ENCODE results near the gene CYP2C8. TPM values are rescaled to one million over a fixed set of nuclear protein-coding genes. Genes with fewer than 3 reads are reported as not detected.

The CYP2C8 gene
- total RNA-seq, 1 experiment from 2014 or later = 0.26 TPM

DNA sequence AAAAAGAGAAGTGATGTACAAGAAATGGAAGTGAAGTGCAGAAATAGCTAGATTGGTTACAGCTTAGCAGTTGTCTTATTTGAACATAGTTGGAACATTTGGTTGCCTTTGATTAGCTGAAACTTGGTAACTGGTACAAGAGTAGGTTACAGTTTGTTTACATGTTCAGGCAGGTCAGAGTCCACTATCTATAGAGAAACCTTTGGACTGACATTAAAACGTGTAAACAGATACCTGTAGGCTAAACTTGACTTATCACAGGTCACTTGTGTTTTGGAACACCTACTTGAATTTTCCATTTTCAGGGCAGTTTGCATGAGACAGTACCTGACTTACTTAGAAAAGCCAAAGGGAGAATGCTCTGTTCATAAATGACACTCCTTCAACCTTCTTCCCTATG, 28.5 kb upstream of the CYP2C8 start:
- H2BK12ac ChIP-seq (ENCODE audit: insufficient read length, low read depth, low read length) = no peak overlapping the region
- H3K36me3 Mint-ChIP-seq (ENCODE audit: insufficient read depth in 1 of 3, low read depth in 3 of 3) = no peaks in the 10 kb centered on the region
- no peaks in the 10 kb centered on the region for H3K4me1 ChIP-seq (ENCODE audit: insufficient read depth, low read length)
- no peaks in the 10 kb centered on the region for H3K9me3 Mint-ChIP-seq
- no peak overlapping the region for H4K8ac ChIP-seq (replicated peaks; ENCODE audit: insufficient read length, low read depth, low read length)
- no peaks in the 10 kb centered on the region for H3K9me3 ChIP-seq (ENCODE audit: control insufficient read depth, low read depth, low read length)
- DNase-seq = no peak
- no peaks in the 10 kb centered on the region for H3K23me2 ChIP-seq (ENCODE audit: insufficient read length, low read depth, low read length, poor library complexity, severe bottlenecking)
- H2BK15ac ChIP-seq (ENCODE audit: low read depth, low read length) = no peak overlapping the region
- no peak overlapping the region; a peak in 1 of 7 replicates for H3K27ac Mint-ChIP-seq
- TF ChIP-seq, protein P1, sequence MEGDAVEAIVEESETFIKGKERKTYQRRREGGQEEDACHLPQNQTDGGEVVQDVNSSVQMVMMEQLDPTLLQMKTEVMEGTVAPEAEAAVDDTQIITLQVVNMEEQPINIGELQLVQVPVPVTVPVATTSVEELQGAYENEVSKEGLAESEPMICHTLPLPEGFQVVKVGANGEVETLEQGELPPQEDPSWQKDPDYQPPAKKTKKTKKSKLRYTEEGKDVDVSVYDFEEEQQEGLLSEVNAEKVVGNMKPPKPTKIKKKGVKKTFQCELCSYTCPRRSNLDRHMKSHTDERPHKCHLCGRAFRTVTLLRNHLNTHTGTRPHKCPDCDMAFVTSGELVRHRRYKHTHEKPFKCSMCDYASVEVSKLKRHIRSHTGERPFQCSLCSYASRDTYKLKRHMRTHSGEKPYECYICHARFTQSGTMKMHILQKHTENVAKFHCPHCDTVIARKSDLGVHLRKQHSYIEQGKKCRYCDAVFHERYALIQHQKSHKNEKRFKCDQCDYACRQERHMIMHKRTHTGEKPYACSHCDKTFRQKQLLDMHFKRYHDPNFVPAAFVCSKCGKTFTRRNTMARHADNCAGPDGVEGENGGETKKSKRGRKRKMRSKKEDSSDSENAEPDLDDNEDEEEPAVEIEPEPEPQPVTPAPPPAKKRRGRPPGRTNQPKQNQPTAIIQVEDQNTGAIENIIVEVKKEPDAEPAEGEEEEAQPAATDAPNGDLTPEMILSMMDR (conservative IDR thresholded peaks at IDR 0.05) = no peak
- H4K20me1 ChIP-seq (ENCODE audit: control insufficient read depth, insufficient read depth, insufficient read length) = no peaks in the 10 kb centered on the region
- no peak overlapping the region for H3K27ac ChIP-seq (ENCODE audit: insufficient read length, low read depth, low read length)
- WGBS (ENCODE audit: extremely low coverage, insufficient read length, low lambda C conversion rate) = no CpG with 5 or more reads among the region's 1 CpG
- no peaks in the 10 kb centered on the region for H3K79me1 ChIP-seq (ENCODE audit: insufficient read depth, low read depth, low read length, poor library complexity, severe bottlenecking)
- no peak overlapping the region for H4K91ac ChIP-seq (ENCODE audit: insufficient read length, low read depth, low read length)
- H3K56ac ChIP-seq (ENCODE audit: insufficient read length, low read depth, low read length) = no peak overlapping the region
- no peak overlapping the region for H2BK5ac ChIP-seq (ENCODE audit: insufficient read length, low read length)
- H3K27me3 ChIP-seq (ENCODE audit: insufficient read depth, low read length) = no peaks in the 10 kb centered on the region
- H3K18ac ChIP-seq (ENCODE audit: insufficient read length, low read depth, low read length) = no peak overlapping the region
- no peak overlapping the region for H2AK5ac ChIP-seq (ENCODE audit: insufficient read length, low read length)
- no peaks in the 10 kb centered on the region for H3K27me3 Mint-ChIP-seq (ENCODE audit: low read depth)
- H2BK20ac ChIP-seq (ENCODE audit: low read depth, low read length, poor library complexity, severe bottlenecking) = no peak overlapping the region
- H3K4me2 ChIP-seq (ENCODE audit: insufficient read depth, insufficient read length, low read length) = no peak overlapping the region
- no peak overlapping the region for H2AFZ ChIP-seq (ENCODE audit: low read length)
- H3K14ac ChIP-seq (ENCODE audit: insufficient read depth, low read length) = no peak overlapping the region
- no peak overlapping the region for H3K23ac ChIP-seq (ENCODE audit: insufficient read length, low read depth, low read length)
- H3K4me1 Mint-ChIP-seq = no peaks in the 10 kb centered on the region
- H3K4ac ChIP-seq (ENCODE audit: low read depth, low read length) = no peak overlapping the region
- no peak overlapping the region for H2BK120ac ChIP-seq (ENCODE audit: low read depth, low read length, poor library complexity, severe bottlenecking)
- H4K5ac ChIP-seq (ENCODE audit: insufficient read length, low read depth, low read length) = no peak overlapping the region
- H3T11ph ChIP-seq (ENCODE audit: low read length) = no peak overlapping the region
- no peaks in the 10 kb centered on the region for H3K79me2 ChIP-seq (ENCODE audit: insufficient read depth, low read length)
- H3K4me3 Mint-ChIP-seq = no peak overlapping the region
- no peak overlapping the region for H3K9ac ChIP-seq (ENCODE audit: extremely low read depth, insufficient read length, low read length)

All from H9 (cell line).